Keratinocyte (primary cell): ENCODE results near the gene COX5A. TPM values are rescaled to one million over a fixed set of nuclear protein-coding genes. Genes with fewer than 3 reads are reported as not detected.

Experiments
- DNase-seq: peaks from one replicate; pipeline ENCODE4 v3.0.0-alpha.2; 2011; ENCODE audit warnings: low read depth, missing footprints, low spot score
- FAIRE-seq: peaks from 2 replicates; lab custom pipeline; 2011; peaks lifted over from hg19 to GRCh38; lab: Jason Lieb, UNC
- H2AFZ ChIP-seq: 2 replicates; pipeline ENCODE4 v1.6.0; 2012; ENCODE audit warnings: low read length, control low read depth, inconsistent platforms; ENCODE audit not compliant: control insufficient read depth
- H3K27ac ChIP-seq: 2 replicates; pipeline ENCODE4 v1.5.1; 2011; ENCODE audit warnings: low read length; ENCODE audit not compliant: control insufficient read depth, insufficient read depth
- H3K27me3 ChIP-seq: 3 replicates; pipeline ENCODE4 v1.6.0; 2011; ENCODE audit warnings: low read length; ENCODE audit not compliant: control insufficient read depth, insufficient read depth; ENCODE audit errors: extremely low read depth
- H3K36me3 ChIP-seq, 2 experiments: 2 replicates in 1 of 2; 3 replicates in 1 of 2; pipeline ENCODE4 v1.5.1; 2011; ENCODE audit warnings: low read length in 2 of 2, mild to moderate bottlenecking in 1 of 2; ENCODE audit not compliant: control insufficient read depth in 2 of 2, insufficient read depth in 2 of 2; ENCODE audit errors: extremely low read depth in 1 of 2
- H3K4me1 ChIP-seq: 3 replicates; pipeline ENCODE4 v1.5.1; 2011; ENCODE audit warnings: low read length; ENCODE audit not compliant: control insufficient read depth, insufficient read depth; ENCODE audit errors: extremely low read depth
- H3K4me2 ChIP-seq: 3 replicates; pipeline ENCODE4 v1.6.0; 2011; ENCODE audit warnings: low read depth, low read length; ENCODE audit not compliant: control insufficient read depth, insufficient read depth; ENCODE audit errors: extremely low read depth
- H3K4me3 ChIP-seq, 3 experiments: fragments of 200-600 bp in 1 of 3; sonication (generic) in 1 of 3; 2 replicates in 2 of 3; 3 replicates in 1 of 3; pipeline ENCODE4 v1.5.1; 2011 to 2016; ENCODE audit warnings: low read length in 3 of 3, mild to moderate bottlenecking in 3 of 3, control low read depth in 2 of 3, inconsistent platforms in 1 of 3, low read depth in 1 of 3, mixed read lengths in 1 of 3, mixed run types in 1 of 3, moderate library complexity in 1 of 3; ENCODE audit not compliant: control insufficient read depth in 2 of 3, insufficient read depth in 2 of 3; ENCODE audit errors: extremely low read depth in 1 of 3
- H3K79me2 ChIP-seq: 2 replicates; pipeline ENCODE4 v1.6.0; 2012; ENCODE audit warnings: low read length; ENCODE audit not compliant: control insufficient read depth, insufficient read depth
- H3K9ac ChIP-seq: 3 replicates; pipeline ENCODE4 v1.6.0; 2011; ENCODE audit warnings: low read length; ENCODE audit not compliant: control insufficient read depth, insufficient read depth; ENCODE audit errors: extremely low read depth
- H3K9me1 ChIP-seq: 3 replicates; pipeline ENCODE4 v1.6.0; 2011; ENCODE audit warnings: low read length; ENCODE audit not compliant: control insufficient read depth, insufficient read depth; ENCODE audit errors: extremely low read depth
- H3K9me3 ChIP-seq: 2 replicates; pipeline ENCODE4 v1.5.1; 2012; ENCODE audit warnings: low read depth, low read length; ENCODE audit not compliant: control insufficient read depth
- H4K20me1 ChIP-seq: 3 replicates; pipeline ENCODE4 v1.6.0; 2011; ENCODE audit warnings: low read length; ENCODE audit not compliant: control insufficient read depth, insufficient read depth; ENCODE audit errors: extremely low read depth
- CTCF ChIP-seq, 3 experiments: IDR thresholded peaks in 1 of 3; conservative IDR thresholded peaks in 1 of 3; optimal IDR thresholded peaks in 1 of 3; 2 replicates in 2 of 3; 3 replicates in 1 of 3; pipeline versions ENCODE3 to v1.5.1; 2011; ENCODE audit warnings: low read length in 3 of 3, mild to moderate bottlenecking in 3 of 3, moderate library complexity in 2 of 3, control low read depth in 1 of 3, inconsistent platforms in 1 of 3; ENCODE audit not compliant: insufficient read depth in 2 of 3; ENCODE audit errors: extremely low read depth in 1 of 3
- EZH2 ChIP-seq: IDR thresholded peaks from one replicate; pipeline ENCODE4 v1.6.1; 2012; ENCODE audit warnings: inconsistent platforms, mild to moderate bottlenecking, low read length, moderate library complexity
- dilution Hi-C: fragments of 300-500 bp; cut with MboI; formaldehyde crosslinking; loops from one replicate; pipeline ENCODE4 v1.7.0; 2020; ENCODE audit warnings: low sequenced_read_pairs; ENCODE audit not compliant: extremely low pct_ligation_motif_present
- polyA plus RNA-seq, 5 experiments: library from polyadenylated mRNA; depleted of rRNA in 3 of 5; stranded (reverse) in 3 of 5; stranded (forward) in 1 of 5; unstranded in 1 of 5; fragments of >200 nt; gene quantifications; 1 replicate in 1 of 5; 2 replicates in 3 of 5; 3 replicates in 1 of 5; pipeline versions ENCODE4 v1.2.1 to v1.2.3, GENCODE V29; 2011 to 2012; ENCODE audit warnings: missing spikeins in 2 of 5, low read depth in 1 of 5, low replicate concordance in 1 of 5

COX5A gene
- polyA plus RNA-seq, 1 donor (not counting 4 experiments of a cell fraction or from before 2014, with no cell fraction given) = 217 TPM

GRCh38 chr15:74885461-74885860 is 52.4 kb downstream of the COX5A start:
- Histone ChIP-seq H3K9me3 (no peaks in the 10 kb centered on the region), H3K4me2 (no peak overlapping the region), H3K36me3 (no peaks in the 10 kb centered on the region), H3K4me3 (no peak overlapping the region), H4K20me1 (no peaks in the 10 kb centered on the region), H3K27ac (no peak overlapping the region), H3K9ac (no peak overlapping the region), H3K4me1 (peaks cover 30% of the 10 kb centered on the region), H2AFZ (no peak overlapping the region), H3K79me2 (peaks cover 5% of the 10 kb centered on the region), H3K9me1 (no peaks in the 10 kb centered on the region), H3K27me3 (no peaks in the 10 kb centered on the region)
- no peak for DNase-seq
- TF ChIP-seq EZH2 (no peak), CTCF (optimal IDR thresholded peaks at IDR 0.05 in 1 of 3, IDR thresholded peaks at IDR 0.05 in 1 of 3, conservative IDR thresholded peaks at IDR 0.05 in 1 of 3; ENCODE audit: extremely low read depth in 1 of 3, insufficient read depth in 2 of 3, low read length in 3 of 3) (no peak)
- dilution Hi-C loops = no loop called here
- no peak for FAIRE-seq

GRCh38 chr15:74884428-74885223 is 53.2 kb downstream of the COX5A start:
- Histone ChIP-seq H3K27ac (no peak overlapping the region), H3K27me3 (no peaks in the 10 kb centered on the region), H3K4me3 (no peak overlapping the region), H3K9me1 (no peaks in the 10 kb centered on the region), H3K36me3 (no peaks in the 10 kb centered on the region), H3K9me3 (no peaks in the 10 kb centered on the region), H3K4me2 (peak overlapping the region; percentile 41), H3K9ac (no peak overlapping the region), H3K79me2 (no peaks in the 10 kb centered on the region), H3K4me1 (peaks cover 28% of the 10 kb centered on the region), H2AFZ (no peak overlapping the region), H4K20me1 (no peaks in the 10 kb centered on the region)
- FAIRE-seq (peak; percentile 73), DNase-seq (no peak)
- TF ChIP-seq EZH2 (no peak), CTCF (optimal IDR thresholded peaks at IDR 0.05 in 1 of 3, IDR thresholded peaks at IDR 0.05 in 1 of 3, conservative IDR thresholded peaks at IDR 0.05 in 1 of 3; ENCODE audit: extremely low read depth in 1 of 3, insufficient read depth in 2 of 3, low read length in 3 of 3) (no peak)
- dilution Hi-C loops = no loop called here
